M059J (cell line): ENCODE data around the gene ITPRIP. TPM values are rescaled to one million over a fixed set of nuclear protein-coding genes. Genes with fewer than 3 reads are reported as not detected.
A peak's percentile ranks its signal among the peaks of the same experiment; 100 is the strongest.

Source experiments
- DNase-seq: peaks from one replicate; pipeline ENCODE4 v3.0.0-alpha.2; 2012; ENCODE audit warnings: low read depth
- total RNA-seq: library from RNA; depleted of rRNA; stranded (reverse); fragments of >200 nt; shearing (Covaris generic); gene quantifications from 2 replicates; pipeline ENCODE4 v1.2.3, GENCODE V29; 2014

The ITPRIP gene
- total RNA-seq, 1 experiment from 2014 or later = 9.7 TPM

- no peak for DNase-seq
Observed at GRCh38 chr10:104325436-104326435, 12.5 kb downstream of the ITPRIP start.

DNA sequence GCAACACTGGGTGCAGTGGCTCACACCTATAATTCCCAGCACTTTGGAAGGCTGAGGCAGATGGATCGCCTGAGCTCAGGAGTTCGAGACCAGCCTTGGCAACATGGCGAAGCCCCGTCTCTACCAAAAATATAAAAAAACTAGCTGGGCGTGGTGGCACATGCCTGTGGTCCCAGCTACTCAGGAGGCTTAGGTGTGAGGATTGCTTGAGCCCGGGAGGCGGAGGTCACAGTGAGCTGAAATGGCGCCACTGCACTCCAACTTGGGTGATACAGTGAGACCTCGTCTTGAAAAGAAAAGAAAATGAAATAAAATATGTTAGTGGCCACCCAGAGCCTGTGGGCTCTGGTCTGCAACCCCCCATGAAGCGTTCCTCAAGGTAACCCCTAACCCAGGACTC, 13.3 kb downstream of the ITPRIP start:
- DNase-seq = no peak

GRCh38 chr10:104324221-104324686, 14.0 kb downstream of the ITPRIP start:
- no peak for DNase-seq

DNA sequence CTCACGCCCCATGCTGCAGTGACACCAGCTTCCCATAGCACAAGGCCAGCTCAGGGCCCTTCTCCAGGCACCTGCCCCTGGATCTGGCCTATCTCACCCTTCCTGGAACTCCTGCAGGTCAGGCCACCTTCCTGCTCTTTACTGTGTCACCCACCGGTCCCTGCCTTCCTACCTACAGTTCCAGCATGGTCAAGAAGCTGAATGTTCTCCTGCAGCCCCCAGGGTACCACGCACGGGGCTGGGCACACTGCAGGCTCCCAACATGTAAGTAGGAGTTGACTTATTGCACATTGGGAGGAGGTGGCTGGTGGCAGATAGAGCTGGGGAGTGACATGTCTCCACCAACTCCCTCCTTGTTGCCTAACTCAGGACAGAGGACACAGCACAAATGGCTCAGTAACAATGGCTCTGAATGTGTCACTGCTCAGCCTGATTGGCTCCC, 14.5 kb downstream of the ITPRIP start:
- no peak for DNase-seq

GRCh38 chr10:104323085-104323484, 15.2 kb downstream of the ITPRIP start:
- no peak for DNase-seq

DNA sequence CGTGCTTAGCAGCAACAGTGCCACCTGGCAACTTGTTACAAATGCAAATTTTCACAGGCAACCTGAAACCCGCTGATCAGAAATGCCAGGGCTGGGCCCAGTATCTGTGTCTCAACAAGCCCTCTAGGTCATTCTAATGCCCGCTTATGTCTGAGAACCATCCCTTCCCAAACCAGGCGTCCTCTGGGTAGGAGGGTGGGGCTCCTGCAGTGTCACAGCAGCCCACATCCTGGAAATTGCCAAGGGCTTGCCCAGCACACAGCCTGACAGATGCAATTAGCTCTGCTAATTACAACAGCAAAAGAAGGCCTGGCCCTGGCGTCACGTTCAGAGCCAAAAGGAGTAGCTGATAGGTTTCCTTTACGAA, 15.9 kb downstream of the ITPRIP start:
- DNase-seq = no peak

DNA sequence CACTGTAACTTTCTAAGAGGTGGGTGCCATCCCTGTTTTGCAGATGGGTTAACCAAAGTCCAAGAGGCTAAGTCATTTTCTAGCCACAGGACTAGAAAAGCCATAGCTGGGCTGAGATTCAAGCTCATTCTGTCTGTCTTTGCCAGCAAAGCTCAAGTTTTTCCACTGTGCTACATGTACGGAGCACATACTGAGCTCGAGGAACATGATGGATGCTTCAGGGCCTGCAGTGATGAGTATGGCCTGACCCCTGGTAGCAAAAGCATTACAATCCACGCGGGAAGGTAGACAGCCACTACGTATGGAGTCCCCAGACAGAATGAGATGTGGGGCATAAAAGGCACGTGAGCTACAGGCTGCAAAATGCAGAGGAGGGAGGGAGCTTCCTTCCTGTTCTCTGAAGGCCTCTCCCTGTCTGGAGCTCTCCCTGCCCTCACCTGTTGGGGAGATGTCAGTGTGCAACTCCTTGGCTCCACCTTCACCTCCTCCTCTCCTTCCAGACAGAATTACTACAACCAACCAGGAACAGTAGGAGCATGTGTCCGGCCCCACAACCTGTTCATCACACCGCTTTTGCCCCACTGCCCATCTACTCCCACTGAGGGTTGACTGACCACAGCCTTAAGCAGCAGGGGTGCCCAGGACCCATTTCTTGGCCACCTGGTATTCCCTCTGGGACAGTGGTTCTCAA, 16.4 kb downstream of the ITPRIP start:
- no peak for DNase-seq

- no peak for DNase-seq
Observed at GRCh38 chr10:104321226-104321625, 17.0 kb downstream of the ITPRIP start.

GRCh38 chr10:104318810-104319741, 19.2 kb downstream of the ITPRIP start:
- DNase-seq = no peak

- no peak for DNase-seq
Observed at GRCh38 chr10:104318326-104318725, 19.9 kb downstream of the ITPRIP start.

GRCh38 chr10:104317726-104318299, 20.5 kb downstream of the ITPRIP start:
- DNase-seq = no peak

GRCh38 chr10:104317269-104317710, 21.0 kb downstream of the ITPRIP start:
- DNase-seq = no peak

- no peak for DNase-seq
Observed at GRCh38 chr10:104316321-104317099, 21.8 kb downstream of the ITPRIP start.

- no peak for DNase-seq
Observed at GRCh38 chr10:104315486-104315921, 22.8 kb downstream of the ITPRIP start.

GRCh38 chr10:104314591-104315485, 23.4 kb downstream of the ITPRIP start:
- no peak for DNase-seq

DNA sequence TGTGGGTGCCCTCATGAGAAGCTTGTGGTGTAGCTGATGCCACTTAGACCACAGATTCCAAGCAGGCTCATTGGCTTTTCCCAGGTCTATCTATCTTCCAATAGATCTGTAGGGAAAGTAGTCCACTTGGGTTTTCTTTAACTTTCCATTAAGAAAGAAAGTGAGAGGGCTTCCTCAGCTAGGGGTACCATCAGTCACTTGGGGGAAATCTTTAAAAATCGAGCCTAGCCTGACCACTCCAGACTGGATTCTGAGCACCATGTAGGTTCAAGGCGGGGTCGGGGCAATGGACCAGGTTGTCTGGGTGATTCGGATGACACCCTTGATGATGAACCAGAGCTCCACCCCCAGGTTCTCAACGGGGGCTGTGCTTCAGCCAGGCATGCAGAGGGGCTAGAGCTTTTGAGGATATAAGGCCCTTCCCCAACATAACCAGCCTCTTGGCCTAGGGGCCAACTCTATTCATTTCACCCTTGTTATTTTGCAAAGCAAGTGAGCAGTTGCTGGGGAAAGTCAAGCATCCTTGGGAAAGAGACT, 27.0 kb downstream of the ITPRIP start:
- no peak for DNase-seq

DNA sequence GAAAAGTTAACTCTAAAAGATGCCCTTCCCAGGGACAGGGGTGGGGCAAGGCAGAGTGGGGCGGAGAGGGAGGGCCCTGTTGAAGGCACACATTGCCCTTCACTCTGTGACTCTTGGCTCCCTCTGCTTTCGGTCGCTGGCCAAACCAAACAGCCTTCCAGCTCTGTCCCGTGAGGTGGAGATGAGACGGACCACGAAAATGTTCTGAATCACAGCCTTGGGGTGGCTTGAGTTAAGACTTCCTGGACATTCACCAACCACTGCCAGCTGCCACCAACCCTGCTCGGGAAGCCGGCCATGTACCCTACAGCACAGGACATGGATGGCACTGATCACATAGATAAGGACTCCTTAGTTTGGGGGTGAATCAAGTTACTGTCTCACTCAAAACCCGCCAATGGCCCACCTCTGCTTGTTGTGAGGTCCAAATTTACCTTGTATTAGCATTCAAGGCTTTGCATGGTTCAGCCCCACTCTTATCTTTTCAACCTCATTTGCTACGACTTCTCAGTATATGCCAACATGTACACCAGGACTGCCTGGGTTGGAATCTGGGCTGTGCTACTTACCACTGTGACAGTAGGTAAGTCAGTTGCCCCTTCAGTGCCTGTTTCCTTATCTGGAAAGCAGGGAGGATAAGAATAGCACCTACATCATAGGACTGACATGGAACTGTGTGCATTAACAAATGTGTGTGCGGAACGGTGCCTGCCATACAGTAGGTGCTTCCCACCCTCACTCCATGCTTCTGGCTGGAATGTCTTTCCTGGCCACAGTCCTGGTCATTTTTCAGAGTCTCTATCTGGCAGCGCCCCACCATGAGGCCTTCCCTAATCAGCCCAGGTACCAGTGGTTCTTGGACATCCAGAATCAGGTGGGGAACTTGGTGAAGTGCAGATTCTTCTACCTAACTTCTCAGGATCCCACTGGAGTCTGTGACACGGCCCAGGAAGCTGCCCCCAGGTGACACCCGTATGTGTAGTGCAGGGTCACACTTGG, 28.0 kb downstream of the ITPRIP start:
- peak; percentile 92 for DNase-seq

DNA sequence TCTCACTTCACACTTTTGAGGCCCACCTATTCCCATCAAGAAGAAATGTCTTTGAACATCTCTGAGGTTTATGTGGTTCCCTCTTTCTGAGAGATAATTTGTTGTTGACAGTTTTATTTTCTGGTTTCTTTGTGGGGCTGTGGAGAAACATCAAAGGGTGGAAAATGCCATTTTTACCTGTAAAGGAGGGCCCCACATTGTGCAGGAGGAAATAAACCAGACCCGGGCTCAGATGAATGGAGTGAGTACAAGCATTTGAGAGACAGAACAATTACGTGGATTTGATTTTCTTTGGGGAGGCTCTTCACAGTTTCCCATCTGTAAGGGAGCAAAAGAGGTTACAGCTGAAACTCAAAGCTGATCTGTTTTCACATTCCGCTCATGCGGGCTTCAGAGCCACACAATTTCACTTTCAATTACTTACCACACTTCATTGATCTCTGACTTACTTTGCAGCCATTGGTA, 29.8 kb downstream of the ITPRIP start:
- DNase-seq = no peak
